ENCODE measurements around the gene GSTP1. TPM values are rescaled to one million over a fixed set of nuclear protein-coding genes. Genes with fewer than 3 reads are reported as not detected.
A peak's percentile ranks its signal among the peaks of the same experiment; 100 is the strongest.

GSTP1 gene
- total RNA-seq, 2 experiments from 2014 or later: 1,139 to 1,604 TPM

DNA sequence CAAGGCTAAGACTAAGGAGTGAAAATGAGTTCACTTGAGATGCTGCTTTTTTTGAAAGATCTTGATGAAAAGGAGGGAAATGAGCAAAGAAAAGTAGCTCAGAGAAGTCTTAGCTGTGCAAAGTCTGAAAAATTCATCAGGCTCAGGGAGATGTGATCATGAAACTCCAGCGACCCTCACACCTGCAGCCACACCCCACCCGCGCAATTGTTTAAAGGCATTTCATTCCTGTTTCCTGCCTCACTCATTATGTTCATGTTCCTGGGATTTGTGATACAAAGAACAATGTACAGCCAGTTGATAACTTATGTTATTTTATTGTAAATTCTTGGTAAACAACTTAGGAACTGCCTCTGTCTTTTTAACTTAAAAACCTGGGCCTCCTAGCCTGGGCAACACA lies 8.7 kb upstream of the GSTP1 start:
- no peaks in the 10 kb centered on the region for H3K36me3 ChIP-seq (ENCODE audit: insufficient read depth, low read length)
- DNase-seq (ENCODE audit: low spot score): no peak
- no peaks in the 10 kb centered on the region for H3K9me2 ChIP-seq (ENCODE audit: insufficient read depth, low read length)
- CTCF ChIA-PET (ENCODE audit: unreplicated experiment): interaction anchor here (0.6 kb wide), 2 partner anchors 8 to 70 kb away, joined by 3 to 4 read pairs; partner anchors contain the start of gene GSTP1
- POLR2A ChIA-PET: no interaction called here
- no peaks in the 10 kb centered on the region for H4K20me1 ChIP-seq (ENCODE audit: insufficient read depth, low read length)
- H3K4me3 ChIP-seq (ENCODE audit: low read depth, low read length, poor library complexity, severe bottlenecking): no peak overlapping the region
- BruUV-seq (replicated peaks): no TSS peak
- H3K79me2 ChIP-seq (ENCODE audit: insufficient read depth, low read depth, low read length): no peaks in the 10 kb centered on the region
- H3K4me1 ChIP-seq (ENCODE audit: insufficient read depth, low read length, poor library complexity, severe bottlenecking): peaks cover 16% of the 10 kb centered on the region
- intact Hi-C loops (cut with micrococcal nuclease; ENCODE audit: unreplicated experiment): loop anchor here (1.0 to 5.0 kb wide), 2 partner anchors 69 to 227 kb away; no protein-coding TSS in a partner anchor
- peaks cover 6% of the 10 kb centered on the region; the same call in 1 of the 2 replicates for H3K9me3 ChIP-seq (ENCODE audit: low read length)
- no peak for TF ChIP-seq EZH2phosphoT487 (IDR thresholded peaks at IDR 0.05; ENCODE audit: borderline replicate concordance, low read depth, low read length)
- TF ChIP-seq, protein P1, sequence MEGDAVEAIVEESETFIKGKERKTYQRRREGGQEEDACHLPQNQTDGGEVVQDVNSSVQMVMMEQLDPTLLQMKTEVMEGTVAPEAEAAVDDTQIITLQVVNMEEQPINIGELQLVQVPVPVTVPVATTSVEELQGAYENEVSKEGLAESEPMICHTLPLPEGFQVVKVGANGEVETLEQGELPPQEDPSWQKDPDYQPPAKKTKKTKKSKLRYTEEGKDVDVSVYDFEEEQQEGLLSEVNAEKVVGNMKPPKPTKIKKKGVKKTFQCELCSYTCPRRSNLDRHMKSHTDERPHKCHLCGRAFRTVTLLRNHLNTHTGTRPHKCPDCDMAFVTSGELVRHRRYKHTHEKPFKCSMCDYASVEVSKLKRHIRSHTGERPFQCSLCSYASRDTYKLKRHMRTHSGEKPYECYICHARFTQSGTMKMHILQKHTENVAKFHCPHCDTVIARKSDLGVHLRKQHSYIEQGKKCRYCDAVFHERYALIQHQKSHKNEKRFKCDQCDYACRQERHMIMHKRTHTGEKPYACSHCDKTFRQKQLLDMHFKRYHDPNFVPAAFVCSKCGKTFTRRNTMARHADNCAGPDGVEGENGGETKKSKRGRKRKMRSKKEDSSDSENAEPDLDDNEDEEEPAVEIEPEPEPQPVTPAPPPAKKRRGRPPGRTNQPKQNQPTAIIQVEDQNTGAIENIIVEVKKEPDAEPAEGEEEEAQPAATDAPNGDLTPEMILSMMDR (conservative IDR thresholded peaks at IDR 0.05; ENCODE audit: low read length): no peak
- no peak overlapping the region for H2AFZ ChIP-seq (ENCODE audit: low read length)
- no peak overlapping the region for H3K27ac ChIP-seq (ENCODE audit: low read depth, low read length, poor library complexity, severe bottlenecking)
- H3K4me2 ChIP-seq (ENCODE audit: low read length): no peak overlapping the region

DNA sequence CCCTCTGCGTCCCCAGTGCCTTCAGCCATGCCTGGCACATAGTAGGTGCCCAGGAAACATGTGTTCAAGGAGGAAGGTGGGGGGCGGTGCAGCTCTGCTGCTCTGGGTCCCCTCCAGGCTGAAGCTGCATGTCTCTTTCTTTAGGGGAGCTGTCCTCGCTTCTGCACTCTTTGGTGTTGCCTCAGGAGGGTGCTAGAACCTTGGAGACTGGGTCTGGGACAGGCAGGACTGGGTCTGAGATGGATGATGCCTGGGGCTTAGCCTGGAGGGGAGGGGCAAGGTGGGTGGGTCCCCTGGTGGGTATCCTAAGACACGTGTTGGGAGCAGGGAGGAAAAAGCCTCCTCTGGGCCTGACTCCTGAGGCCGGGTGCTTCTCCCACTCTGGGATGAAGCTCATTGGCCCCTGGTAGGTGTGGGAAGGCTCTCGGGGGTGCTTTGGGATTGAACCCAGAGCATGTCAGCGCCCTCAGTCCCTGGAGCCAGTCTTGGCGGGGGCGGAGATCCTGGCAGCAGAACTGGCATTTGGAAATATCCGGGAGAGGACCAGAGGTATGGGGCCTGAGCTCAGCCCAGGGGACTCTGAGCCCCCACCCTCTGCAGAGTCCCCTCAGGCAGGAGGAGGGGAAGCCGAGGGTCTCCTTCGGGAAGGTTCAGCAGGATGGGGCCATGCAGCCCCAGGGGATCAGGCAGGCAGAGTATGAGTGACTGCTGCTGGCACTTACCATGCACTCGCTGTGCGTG lies 6.7 kb upstream of the GSTP1 start:
- DNase-seq (ENCODE audit: low spot score): peak; percentile 46
- H3K9me2 ChIP-seq (ENCODE audit: insufficient read depth, low read length): no peaks in the 10 kb centered on the region
- peaks cover 24% of the 10 kb centered on the region for H3K4me1 ChIP-seq (ENCODE audit: insufficient read depth, low read length, poor library complexity, severe bottlenecking)
- H3K9me3 ChIP-seq (ENCODE audit: low read length): peaks cover 4% of the 10 kb centered on the region; the same call in 1 of the 2 replicates
- ChIA-PET POLR2A (interaction anchor here (0.6 to 1.0 kb wide), 2 partner anchors 11 to 43 kb away, joined by 3 read pairs; no protein-coding TSS in a partner anchor), CTCF (ENCODE audit: unreplicated experiment) (interaction anchor here (0.6 kb wide), 1 partner anchor 63 kb away, joined by 3 read pairs; no protein-coding TSS in a partner anchor)
- no peak overlapping the region for H3K4me2 ChIP-seq (ENCODE audit: low read length)
- BruUV-seq (replicated peaks): no TSS peak
- intact Hi-C loops (cut with micrococcal nuclease; ENCODE audit: unreplicated experiment): loop anchor here (5.0 kb wide), 1 partner anchor 225 kb away; no protein-coding TSS in a partner anchor
- TF ChIP-seq, protein P1 (conservative IDR thresholded peaks at IDR 0.05; ENCODE audit: low read length): peak; percentile 69
- TF ChIP-seq EZH2phosphoT487 (IDR thresholded peaks at IDR 0.05; ENCODE audit: borderline replicate concordance, low read depth, low read length): no peak
- H4K20me1 ChIP-seq (ENCODE audit: insufficient read depth, low read length): no peaks in the 10 kb centered on the region
- no peaks in the 10 kb centered on the region for H3K36me3 ChIP-seq (ENCODE audit: insufficient read depth, low read length)
- no peaks in the 10 kb centered on the region for H3K79me2 ChIP-seq (ENCODE audit: insufficient read depth, low read depth, low read length)
- no peak overlapping the region for H2AFZ ChIP-seq (ENCODE audit: low read length)
- no peak overlapping the region for H3K4me3 ChIP-seq (ENCODE audit: low read depth, low read length, poor library complexity, severe bottlenecking)
- no peak overlapping the region for H3K27ac ChIP-seq (ENCODE audit: low read depth, low read length, poor library complexity, severe bottlenecking)

DNA sequence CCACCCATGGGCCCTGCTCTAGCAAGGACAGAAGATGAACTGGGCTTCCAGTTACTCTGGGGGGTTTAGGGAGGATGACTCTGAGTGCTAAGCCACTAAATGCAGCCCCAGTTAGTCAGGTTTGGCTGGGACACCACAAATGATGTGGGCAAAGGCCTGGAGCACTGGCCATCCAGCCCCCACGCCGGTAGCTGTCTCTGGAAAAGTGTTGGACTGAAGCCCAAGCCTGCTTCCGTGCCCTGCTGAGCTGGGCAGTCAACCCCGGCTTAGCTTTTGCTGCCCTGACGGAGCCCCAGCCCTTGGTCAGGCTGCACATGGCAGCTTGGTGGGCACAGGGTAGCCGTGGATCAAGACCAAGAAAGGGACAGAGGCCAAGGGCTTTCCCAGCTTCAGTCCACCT lies 5.7 kb upstream of the GSTP1 start:
- no peaks in the 10 kb centered on the region for H4K20me1 ChIP-seq (ENCODE audit: insufficient read depth, low read length)
- peaks cover 32% of the 10 kb centered on the region for H3K4me1 ChIP-seq (ENCODE audit: insufficient read depth, low read length, poor library complexity, severe bottlenecking)
- no peaks in the 10 kb centered on the region for H3K9me2 ChIP-seq (ENCODE audit: insufficient read depth, low read length)
- H3K4me2 ChIP-seq (ENCODE audit: low read length): no peak overlapping the region
- intact Hi-C loops (cut with micrococcal nuclease; ENCODE audit: unreplicated experiment): loop anchor here (5.0 kb wide), 1 partner anchor 224 kb away; no protein-coding TSS in a partner anchor
- ChIA-PET CTCF (ENCODE audit: unreplicated experiment) (interaction anchor here (0.6 kb wide), 1 partner anchor 70 kb away, joined by 3 read pairs; no protein-coding TSS in a partner anchor), POLR2A (no interaction called here)
- no TSS peak for BruUV-seq (replicated peaks)
- peaks cover 10% of the 10 kb centered on the region; the same call in 1 of the 2 replicates for H3K79me2 ChIP-seq (ENCODE audit: insufficient read depth, low read depth, low read length)
- TF ChIP-seq, protein P1 (conservative IDR thresholded peaks at IDR 0.05; ENCODE audit: low read length): no peak
- TF ChIP-seq EZH2phosphoT487 (IDR thresholded peaks at IDR 0.05; ENCODE audit: borderline replicate concordance, low read depth, low read length): no peak
- no peak overlapping the region for H2AFZ ChIP-seq (ENCODE audit: low read length)
- no peak overlapping the region for H3K4me3 ChIP-seq (ENCODE audit: low read depth, low read length, poor library complexity, severe bottlenecking)
- DNase-seq (ENCODE audit: low spot score): no peak
- H3K36me3 ChIP-seq (ENCODE audit: insufficient read depth, low read length): no peaks in the 10 kb centered on the region
- no peaks in the 10 kb centered on the region for H3K9me3 ChIP-seq (ENCODE audit: low read length)
- no peak overlapping the region for H3K27ac ChIP-seq (ENCODE audit: low read depth, low read length, poor library complexity, severe bottlenecking)

Data from OCI-LY7 (cell line).